Ascending aorta (tissue), 2 donors: ENCODE data around the gene CNOT6L. TPM values are rescaled to one million over a fixed set of nuclear protein-coding genes. Genes with fewer than 3 reads are reported as not detected.
"Not testable (repeated sequence)": the region's sequence is repeated elsewhere in the genome, so short reads cannot be mapped to it uniquely, and the experiment has no call there.

Experiments
- DNase-seq, 2 donors: peaks; one replicate each; pipeline ENCODE4 v3.0.0-alpha.2; 2019; ENCODE audit warnings: low spot score in 2 of 2
- H3K27ac ChIP-seq, 2 donors: fragments of 200-600 bp; sonication (generic); one replicate each; pipeline ENCODE4 v1.5.1; 2016 to 2017; ENCODE audit warnings: mild to moderate bottlenecking in 1 of 2
- H3K27me3 ChIP-seq: fragments of 200-600 bp; sonication (generic); one replicate; pipeline ENCODE4 v1.5.1; 2017
- H3K36me3 ChIP-seq, 2 donors: fragments of 200-600 bp; sonication (generic); one replicate each; pipeline ENCODE4 v1.5.1; 2016
- H3K4me1 ChIP-seq, 2 donors: fragments of 200-600 bp; sonication (generic); one replicate each; pipeline ENCODE4 v1.5.1; 2016 to 2017; ENCODE audit warnings: mild to moderate bottlenecking in 1 of 2
- H3K4me3 ChIP-seq, 2 donors: fragments of 200-600 bp; sonication (generic); one replicate each; pipeline ENCODE4 v1.5.1; 2016 to 2017; ENCODE audit warnings: mild to moderate bottlenecking in 1 of 2
- H3K9me3 ChIP-seq, 2 donors: fragments of 200-600 bp; sonication (generic); one replicate each; pipeline ENCODE4 v1.5.1; 2016
- intact Hi-C: fragments of 100-400 bp; cut with DNase I; formaldehyde crosslinking; loops from one replicate; pipeline ENCODE4 v1.15.1; 2023
- total RNA-seq: library from RNA; depleted of rRNA; stranded (reverse); fragments of >200 nt; gene quantifications from one replicate; pipeline ENCODE4 v1.1.0, GENCODE V29; 2016
- TF ChIP-seq, protein P1 (sequence below), 3 experiments: fragments of 200-600 bp in 2 of 3; fragments of 450-650 bp in 1 of 3; sonication (generic) in 2 of 3; IDR thresholded peaks; one replicate each; pipeline ENCODE4 v1.5.1; 2016 to 2019; ENCODE audit warnings: antibody characterized with exemption in 3 of 3, mild to moderate bottlenecking in 1 of 3, moderate library complexity in 1 of 3

CNOT6L gene
- 13.1 TPM for total RNA-seq

DNA sequence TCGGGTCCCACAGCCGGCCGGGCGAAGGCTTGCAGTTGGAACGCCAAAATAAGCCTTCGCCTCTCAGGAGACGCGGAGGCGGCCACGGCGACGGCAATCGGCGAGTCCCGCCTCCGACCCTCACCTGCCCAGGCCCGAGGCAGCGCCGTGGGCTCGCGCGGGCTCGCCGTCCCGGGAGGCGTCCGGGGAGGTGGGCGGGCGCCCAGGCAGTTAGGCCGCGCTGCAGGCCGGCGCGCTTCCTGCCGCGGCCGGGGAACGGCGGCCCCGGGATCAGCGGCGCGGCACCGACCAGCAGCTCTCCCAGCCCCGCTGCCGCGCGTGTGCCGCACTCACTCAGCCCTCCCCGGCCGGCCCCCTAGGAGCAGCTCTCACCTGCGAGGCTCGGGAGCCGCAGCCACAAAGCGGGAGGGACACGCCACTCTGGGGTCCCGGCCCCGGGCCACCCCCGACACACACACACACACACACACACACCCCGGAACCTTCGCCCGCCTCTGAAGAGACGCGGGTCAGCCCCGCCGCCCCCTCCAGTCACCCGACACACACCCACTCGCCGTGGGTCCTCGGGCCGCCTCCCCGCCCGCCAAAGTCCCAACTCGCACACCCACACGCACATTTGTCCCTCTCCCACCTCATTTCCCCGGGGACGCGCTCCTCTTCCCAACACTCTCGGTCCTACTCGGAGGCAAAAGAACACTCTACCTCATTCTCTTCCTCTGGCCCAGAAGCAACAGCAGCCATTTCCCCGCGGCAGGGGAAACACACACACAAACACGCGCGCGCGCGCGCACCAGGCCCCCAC lies at the start of gene CNOT6L:
TSS of gene CNOT6L (minus strand) at position 767 of the 802 bp plus-strand sequence. CDS start at position 707, 60 bp downstream.
- peak; percentile 28 to 87 for DNase-seq
- peak within 1 kb of the TSS; percentile 98 to 100 for H3K27ac ChIP-seq
- TF ChIP-seq, protein P1, sequence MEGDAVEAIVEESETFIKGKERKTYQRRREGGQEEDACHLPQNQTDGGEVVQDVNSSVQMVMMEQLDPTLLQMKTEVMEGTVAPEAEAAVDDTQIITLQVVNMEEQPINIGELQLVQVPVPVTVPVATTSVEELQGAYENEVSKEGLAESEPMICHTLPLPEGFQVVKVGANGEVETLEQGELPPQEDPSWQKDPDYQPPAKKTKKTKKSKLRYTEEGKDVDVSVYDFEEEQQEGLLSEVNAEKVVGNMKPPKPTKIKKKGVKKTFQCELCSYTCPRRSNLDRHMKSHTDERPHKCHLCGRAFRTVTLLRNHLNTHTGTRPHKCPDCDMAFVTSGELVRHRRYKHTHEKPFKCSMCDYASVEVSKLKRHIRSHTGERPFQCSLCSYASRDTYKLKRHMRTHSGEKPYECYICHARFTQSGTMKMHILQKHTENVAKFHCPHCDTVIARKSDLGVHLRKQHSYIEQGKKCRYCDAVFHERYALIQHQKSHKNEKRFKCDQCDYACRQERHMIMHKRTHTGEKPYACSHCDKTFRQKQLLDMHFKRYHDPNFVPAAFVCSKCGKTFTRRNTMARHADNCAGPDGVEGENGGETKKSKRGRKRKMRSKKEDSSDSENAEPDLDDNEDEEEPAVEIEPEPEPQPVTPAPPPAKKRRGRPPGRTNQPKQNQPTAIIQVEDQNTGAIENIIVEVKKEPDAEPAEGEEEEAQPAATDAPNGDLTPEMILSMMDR (IDR thresholded peaks at IDR 0.05) = no peak
- H3K4me3 ChIP-seq = peak within 1 kb of the TSS; percentile 97 to 99
- intact Hi-C loops = no loop called here
- no peaks in the 10 kb centered on the region for H3K9me3 ChIP-seq
- peaks cover 0 to 28% of the 10 kb centered on the region in 2 donors for H3K4me1 ChIP-seq
- H3K36me3 ChIP-seq = no peaks in the 10 kb centered on the region
- no peaks in the 10 kb centered on the region for H3K27me3 ChIP-seq

DNA sequence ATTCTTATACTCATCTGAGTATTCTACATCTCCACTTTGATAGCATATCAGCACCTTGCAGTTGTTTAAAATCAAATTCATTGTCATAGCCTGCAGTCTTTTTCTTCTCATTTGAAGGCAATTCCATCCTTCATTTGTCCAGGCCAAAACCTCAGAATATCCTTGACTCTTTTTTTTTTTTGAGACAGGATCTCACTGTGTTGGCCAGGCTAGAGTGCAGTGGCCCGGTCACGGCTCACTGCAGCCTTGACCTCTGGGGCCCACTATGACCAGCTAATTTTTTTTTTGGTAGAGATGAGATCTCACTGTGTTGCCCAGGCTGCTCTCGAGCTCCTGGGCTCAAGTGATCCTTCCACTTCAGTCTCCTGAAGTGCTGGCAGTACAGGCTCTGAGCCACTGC lies 46.1 kb upstream of the CNOT6L start:
- Histone ChIP-seq H3K27ac (no peak overlapping the region), H3K36me3 (no peaks in the 10 kb centered on the region), H3K9me3 (no peaks in the 10 kb centered on the region), H3K4me3 (no peak overlapping the region), H3K27me3 (no peaks in the 10 kb centered on the region), H3K4me1 (peaks cover 2 to 6% of the 10 kb centered on the region in 2 donors)
- no peak for DNase-seq
- TF ChIP-seq, protein P1 (IDR thresholded peaks at IDR 0.05) = no peak
- intact Hi-C loops = no loop called here

DNA sequence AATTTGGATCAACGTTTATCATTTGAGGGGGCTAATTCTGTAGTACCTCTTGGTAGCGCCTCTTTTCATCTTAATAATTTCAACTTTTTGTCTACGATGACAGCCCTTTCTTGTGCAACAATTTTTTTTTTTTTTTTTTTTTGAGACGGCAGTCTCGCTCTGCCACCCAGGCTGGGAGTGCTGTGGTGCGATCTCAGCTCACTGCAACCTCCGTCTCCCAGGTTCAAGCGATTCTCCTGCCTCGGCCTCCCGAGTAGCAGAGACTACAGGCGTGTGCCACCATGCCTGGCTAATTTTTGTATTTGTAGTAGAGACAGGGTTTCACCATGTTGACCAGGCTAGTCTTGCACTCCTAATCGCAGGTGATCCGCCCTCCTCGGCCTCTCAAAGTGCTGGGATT lies 44.2 kb upstream of the CNOT6L start:
- Histone ChIP-seq H3K4me3 (peak overlapping the region; percentile 49 to 75), H3K27ac (peak overlapping the region in 1 of 2 donors; percentile 99)
- intact Hi-C loops = loop anchor here (2.0 to 5.0 kb wide), 2 partner anchors 1716 to 1873 kb away; partner anchors contain the start of genes NUP54 and SDAD1
- not testable (repeated sequence) for DNase-seq, H3K36me3 ChIP-seq, H3K4me1 ChIP-seq, H3K9me3 ChIP-seq, H3K27me3 ChIP-seq

DNA sequence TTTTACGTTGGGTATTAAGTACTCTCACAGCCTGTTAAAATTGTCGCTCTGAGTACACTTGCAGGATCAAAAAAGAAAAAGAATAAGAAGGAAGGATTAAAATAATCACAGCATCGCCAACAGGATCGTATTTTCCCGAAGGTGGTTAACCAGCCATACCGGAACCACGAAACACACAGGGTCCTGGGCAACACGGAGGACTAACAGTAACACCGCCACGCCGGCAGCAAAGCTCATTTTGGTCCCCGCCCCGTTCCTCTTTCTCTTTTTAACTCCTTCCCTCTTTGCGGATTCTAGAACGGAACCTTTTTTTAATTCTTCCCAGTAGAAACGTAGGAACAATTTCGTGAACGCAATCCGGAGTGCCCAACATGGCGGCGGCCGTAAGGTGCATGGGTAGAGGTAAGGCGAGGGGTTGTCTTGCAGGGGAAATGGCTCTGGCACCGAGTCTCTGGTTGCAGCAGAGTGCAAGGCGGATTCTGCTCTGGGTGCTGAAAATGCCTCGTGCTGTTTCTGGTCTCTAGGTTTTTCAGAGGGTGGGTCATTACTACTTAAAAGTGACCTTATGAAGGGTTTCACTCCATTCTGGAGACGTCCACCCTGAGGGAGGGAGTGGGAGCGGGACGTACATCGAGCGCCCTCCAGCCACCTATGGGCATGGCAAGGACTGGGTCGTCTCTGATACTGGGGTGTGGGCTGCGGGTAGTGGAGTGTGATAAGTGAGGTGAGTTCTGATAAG lies 43.5 kb upstream of the CNOT6L start, which contains the start of gene MRPL1:
TSS of gene MRPL1 (plus strand) at position 353 of the 739 bp plus-strand sequence. CDS start at position 372, 19 bp downstream.
- H3K9me3 ChIP-seq = no peaks in the 10 kb centered on the region
- TF ChIP-seq, protein P1 (IDR thresholded peaks at IDR 0.05) = no peak
- H3K4me3 ChIP-seq = peak within 1 kb of the TSS; percentile 49 to 75
- peak within 1 kb of the TSS; percentile 99 for H3K27ac ChIP-seq
- no peaks in the 10 kb centered on the region for H3K27me3 ChIP-seq
- peak; percentile 58 to 95 for DNase-seq
- H3K4me1 ChIP-seq = peaks cover 2 to 6% of the 10 kb centered on the region in 2 donors
- intact Hi-C loops = loop anchor here (1.0 to 5.0 kb wide), 3 partner anchors 42 to 1872 kb away; partner anchors contain the start of genes NUP54 and SDAD1
- H3K36me3 ChIP-seq = no peaks in the 10 kb centered on the region

DNA sequence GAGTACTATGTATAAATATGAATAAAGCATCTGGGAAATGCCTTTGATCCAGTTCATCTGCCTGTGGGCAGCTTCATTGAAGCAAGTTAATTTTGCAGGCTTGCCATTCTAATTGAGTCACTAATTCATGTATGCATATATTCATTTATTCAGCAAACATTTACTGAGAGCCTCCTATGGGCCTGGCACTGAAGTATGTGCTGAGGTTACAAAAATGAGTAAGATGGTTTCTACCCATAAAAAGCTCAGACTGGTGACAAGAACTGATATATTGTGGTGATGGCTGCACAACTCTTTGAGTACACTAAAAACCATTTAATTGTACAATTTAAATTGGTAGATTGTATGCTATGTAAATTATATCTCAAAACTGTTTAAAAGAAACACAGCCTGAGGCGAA lies 42.3 kb upstream of the CNOT6L start:
- TF ChIP-seq, protein P1 (IDR thresholded peaks at IDR 0.05) = no peak
- intact Hi-C loops = loop anchor here (2.0 to 5.0 kb wide), 2 partner anchors 915 to 1714 kb away; partner anchors contain the start of genes BMP2K and NUP54
- Histone ChIP-seq H3K27me3 (no peaks in the 10 kb centered on the region), H3K4me3 (peak overlapping the region; percentile 49 to 75), H3K4me1 (peaks cover 2 to 6% of the 10 kb centered on the region in 2 donors), H3K27ac (peak overlapping the region; percentile 99), H3K36me3 (no peaks in the 10 kb centered on the region), H3K9me3 (no peaks in the 10 kb centered on the region)
- no peak for DNase-seq
